ENCODE results near the gene SIK1.

The SIK1 gene

GRCh38 chr21:43367296-43367695 is 59.6 kb downstream of the SIK1 start:
- no peak for DNase-seq (ENCODE audit: low spot score)

- DNase-seq (ENCODE audit: low spot score), result no peak
Observed at GRCh38 chr21:43366656-43367055, 60.3 kb downstream of the SIK1 start.

GRCh38 chr21:43365611-43366426 is 61.1 kb downstream of the SIK1 start:
- peak; percentile 50 for DNase-seq (ENCODE audit: low spot score)

- DNase-seq (ENCODE audit: low spot score), result no peak
Observed at GRCh38 chr21:43364851-43365424, 62.0 kb downstream of the SIK1 start.
